Choroid plexus epithelial cell (primary cell): ENCODE measurements around the gene CTSE.
"Not testable (repeated sequence)": the region's sequence is repeated elsewhere in the genome, so short reads cannot be mapped to it uniquely, and the experiment has no call there.

ENCODE experiments used
- DNase-seq: peaks from one replicate; pipeline ENCODE4 v3.0.0-alpha.2; 2010; ENCODE audit warnings: low read depth
- H3K4me3 ChIP-seq: 2 replicates; pipeline ENCODE4 v1.5.1; 2011; ENCODE audit warnings: low read depth, mild to moderate bottlenecking, control low read depth, low read length, moderate library complexity
- CTCF ChIP-seq: conservative IDR thresholded peaks from 2 replicates; pipeline ENCODE4 v1.5.1; 2011; ENCODE audit warnings: low read depth, mild to moderate bottlenecking, control low read depth, inconsistent platforms, low read length, moderate library complexity

CTSE gene

DNA sequence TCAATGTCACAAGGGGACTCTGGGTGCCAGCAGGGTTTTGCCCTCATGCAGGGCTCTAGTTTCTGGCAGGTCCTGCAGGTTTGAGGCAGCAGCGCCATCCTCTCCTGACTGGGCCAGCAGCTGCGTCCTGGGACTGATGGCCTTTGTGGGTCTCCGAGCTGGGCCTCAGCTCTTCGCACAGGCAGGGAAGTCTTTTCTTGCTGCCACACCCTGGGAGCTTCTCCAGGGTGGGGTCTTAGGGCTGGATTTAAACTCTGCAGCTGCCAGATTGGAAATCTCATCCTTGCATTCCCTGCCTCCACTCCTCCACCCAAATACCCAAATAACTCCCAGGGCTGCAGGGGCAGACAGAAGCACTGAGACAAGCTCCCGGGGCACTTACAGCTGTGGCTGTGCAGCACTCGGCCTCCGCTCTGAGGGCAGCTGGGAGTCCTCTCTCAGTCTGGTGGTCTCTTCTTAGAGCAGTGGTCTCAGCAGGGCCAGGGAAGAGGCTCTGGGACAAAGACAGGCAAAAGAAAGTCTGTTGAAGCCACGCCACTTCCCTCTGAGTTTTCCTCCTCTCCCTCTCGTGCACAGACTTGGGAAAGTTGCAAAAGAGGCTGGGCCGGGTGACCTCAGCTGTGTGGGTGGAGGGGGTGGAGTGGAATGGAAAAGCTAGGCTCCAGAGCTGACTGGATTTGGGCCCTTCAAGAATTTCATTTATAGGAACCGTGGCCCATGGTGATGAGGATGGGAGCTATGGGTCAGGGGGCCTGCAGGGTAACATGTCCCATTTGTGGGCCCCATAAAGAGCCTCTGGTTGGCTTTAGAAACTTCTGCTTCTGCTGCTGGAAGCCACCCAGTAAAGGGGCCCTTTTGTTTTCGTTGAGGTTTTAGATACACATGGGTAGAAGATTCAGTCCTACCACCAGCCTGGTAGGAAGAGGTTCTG lies 20.6 kb downstream of the CTSE start, which contains the start of gene RAB7B:
TSS of gene RAB7B (minus strand) at position 525 of the 931 bp plus-strand sequence. CDS start 9,260 bp downstream, outside the sequence.
- H3K4me3 ChIP-seq, result peak within 1 kb of the TSS; percentile 32
- peak; percentile 68 for DNase-seq
- TF ChIP-seq CTCF, result no peak

DNA sequence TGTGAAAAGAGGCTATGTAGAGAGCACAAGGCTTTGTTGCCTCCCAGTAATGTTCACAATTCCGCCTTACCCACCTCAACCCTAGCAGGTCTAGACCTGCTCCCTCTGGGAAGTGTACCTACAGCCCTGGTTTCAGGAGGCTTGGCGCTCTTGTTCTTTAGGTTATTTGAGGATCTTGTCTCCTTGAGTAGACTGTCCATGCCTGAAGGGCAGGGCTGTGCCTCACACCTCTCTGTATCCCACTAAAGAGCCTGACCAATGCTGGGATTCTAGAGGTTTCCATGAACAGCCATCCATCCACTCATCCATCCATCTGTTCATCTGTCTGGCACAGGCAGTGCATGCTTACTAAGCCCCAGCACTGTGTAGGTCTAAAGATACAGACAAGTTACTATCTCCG lies 21.5 kb downstream of the CTSE start:
- no peak overlapping the region for H3K4me3 ChIP-seq
- TF ChIP-seq CTCF, result no peak

DNA sequence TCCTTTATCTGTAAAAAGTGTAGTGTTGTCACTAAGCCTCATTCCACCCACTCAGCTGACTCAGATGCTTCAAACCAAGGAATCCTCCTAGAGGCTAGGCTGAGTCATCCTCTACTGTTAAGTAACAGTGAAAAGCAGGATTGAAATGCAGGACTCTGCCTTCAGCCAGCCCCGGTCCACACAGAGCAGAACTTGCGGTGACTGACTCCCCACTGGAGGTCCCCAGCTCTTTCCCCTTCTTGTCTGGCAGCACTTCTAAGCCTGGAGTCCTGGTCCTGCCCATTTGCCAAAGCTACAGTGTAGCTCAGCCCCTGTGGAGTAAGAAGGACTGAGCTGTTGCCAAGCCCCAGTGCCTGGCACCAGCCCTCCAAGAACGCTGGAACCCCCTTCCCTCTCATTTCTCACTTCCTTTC lies 22.2 kb downstream of the CTSE start:
- peak; percentile 94 for DNase-seq
- H3K4me3 ChIP-seq, result no peak overlapping the region
- no peak for TF ChIP-seq CTCF

More for the DNA sequence above, 21.5 kb downstream of the CTSE start:
- no peak for DNase-seq

DNA sequence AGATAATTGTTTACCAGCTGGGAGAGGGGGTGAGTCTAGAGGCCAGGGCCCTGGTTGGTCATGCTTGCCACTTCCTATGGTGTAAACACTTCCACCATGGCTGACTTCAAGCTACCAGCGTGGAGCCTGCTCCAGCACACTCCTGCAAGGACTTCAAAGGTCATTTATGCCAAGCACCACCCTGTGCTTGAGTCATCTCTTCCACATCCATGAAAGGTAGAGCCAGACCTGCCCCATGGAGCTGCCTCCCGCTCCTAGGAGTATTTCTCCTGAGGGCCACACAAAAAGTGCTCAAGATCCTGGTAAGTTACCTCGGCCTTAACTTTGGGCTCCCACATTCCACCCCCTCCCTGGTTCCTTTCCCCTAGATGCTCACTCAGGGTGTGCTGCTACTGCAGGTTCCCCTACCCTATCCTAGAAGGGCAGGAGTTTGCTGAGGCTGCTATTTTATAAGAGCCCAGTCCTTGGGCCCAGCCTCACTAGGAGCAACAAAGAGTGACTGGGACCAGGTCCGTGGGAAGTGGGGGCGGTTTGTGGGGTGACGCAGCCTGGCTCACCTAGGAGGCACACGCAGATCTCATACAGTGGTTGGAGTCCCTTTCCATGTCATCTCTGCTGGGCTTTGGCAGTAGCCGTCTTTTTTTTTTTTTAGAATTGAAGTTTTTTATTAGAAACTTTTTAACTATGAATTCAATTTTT lies 22.9 kb downstream of the CTSE start:
- DNase-seq, result no peak

DNA sequence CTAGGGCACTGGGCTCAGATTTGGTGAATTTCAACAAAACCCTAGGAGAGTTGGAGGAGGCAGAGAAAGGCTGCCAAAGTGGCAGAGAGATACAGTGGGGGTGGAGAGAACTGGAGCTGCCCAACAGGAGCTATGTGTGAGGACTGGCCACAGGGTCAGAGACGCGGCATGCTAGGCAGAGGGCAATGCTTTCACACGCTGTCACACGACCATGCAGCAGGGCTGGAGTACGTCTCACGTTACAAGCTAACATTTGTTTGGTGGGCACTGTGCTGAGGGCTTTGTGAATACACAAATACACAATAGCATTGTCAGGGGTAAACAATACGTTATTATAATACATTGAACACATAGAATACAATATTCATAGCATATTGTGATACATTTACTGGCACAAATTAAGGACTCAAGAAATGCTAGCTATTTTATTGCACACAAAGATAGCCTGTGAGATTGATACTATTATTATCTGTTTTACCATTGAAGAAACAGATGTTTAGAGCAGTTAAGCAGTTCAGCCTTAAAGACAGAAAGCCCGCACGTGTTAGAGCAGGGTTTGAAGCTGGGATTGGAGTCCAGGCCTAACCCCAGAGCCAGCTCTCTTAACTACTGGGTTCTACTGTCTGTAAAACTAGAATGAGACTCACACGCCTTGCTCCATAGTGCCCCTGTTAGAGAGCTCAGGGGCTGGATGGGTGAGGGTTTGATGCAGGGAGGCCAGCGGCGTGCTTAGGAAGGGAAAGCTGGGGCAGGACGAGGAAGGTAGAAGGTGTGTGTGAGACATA lies 25.0 kb downstream of the CTSE start:
- no peak overlapping the region for H3K4me3 ChIP-seq
- no peak for TF ChIP-seq CTCF
- DNase-seq, result no peak

More for the DNA sequence above, 22.9 kb downstream of the CTSE start:
- H3K4me3 ChIP-seq, result no peak overlapping the region
- TF ChIP-seq CTCF, result no peak

GRCh38 chr1:205996641-205997040 lies 27.1 kb downstream of the CTSE start:
- DNase-seq, H3K4me3 ChIP-seq: not testable (repeated sequence)

DNA sequence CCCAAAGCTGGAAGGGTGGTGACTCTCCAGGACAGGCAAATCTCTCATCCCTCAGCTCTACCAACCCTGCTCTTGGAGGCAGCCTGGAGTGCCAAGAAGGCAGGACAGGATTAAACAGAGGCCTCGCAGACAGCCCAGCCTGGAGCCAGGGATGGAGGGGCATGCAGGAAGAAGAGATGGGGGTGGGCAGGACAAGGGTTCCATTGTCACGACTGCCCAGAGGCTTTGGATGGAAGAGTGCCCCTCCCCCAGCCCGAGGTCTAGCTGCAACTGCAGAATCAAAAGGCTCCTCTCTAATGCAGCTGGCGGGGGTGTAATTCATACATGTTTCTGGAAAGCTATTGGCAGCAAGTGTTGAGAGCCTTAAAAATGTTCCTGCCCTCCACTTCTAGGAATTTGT lies 29.3 kb downstream of the CTSE start:
- TF ChIP-seq CTCF, result no peak

More for the DNA sequence above, 29.3 kb downstream of the CTSE start:
- no peak overlapping the region for H3K4me3 ChIP-seq
- no peak for DNase-seq
